HepG2 (cell line): Measurements from ENCODE around the gene PCSK7. TPM values are rescaled to one million over a fixed set of nuclear protein-coding genes. Genes with fewer than 3 reads are reported as not detected.

Experiments used
- ATAC-seq: fragments of 200-7000 bp; cut with Tn5 transposase; 3 replicates; pipeline ENCODE4 v1.9.1; 2020; ENCODE audit warnings: mild to moderate bottlenecking, moderate library complexity
- BruUV-seq: library from RNA; stranded (reverse); fragments of 400-500 nt; replicated peaks from 2 replicates; lab custom pipeline; 2021; lab: Mats Ljungman, UMichigan
- CTCF ChIA-PET: fragments of 300-600 bp; formaldehyde crosslinking; extraction: SDS; loops from one replicate; lab custom pipeline; 2021; ENCODE audit warnings: low total read pairs, inconsistent platforms, low intra/inter-chr PET ratio; lab: Yijun Ruan, JAX
- POLR2A ChIA-PET: fragments of 350-600 bp; sonication (Branson Sonifier 250); formaldehyde crosslinking; loops from one replicate; lab custom pipeline; 2020; ENCODE audit warnings: antibody characterized with exemption, inconsistent platforms; lab: Yijun Ruan, JAX
- DNase-seq: peaks from one replicate; pipeline ENCODE4 v3.0.0-alpha.2; 2015; ENCODE audit warnings: low spot score
- FAIRE-seq: peaks from 3 replicates; lab custom pipeline; 2011; peaks lifted over from hg19 to GRCh38; lab: Jason Lieb, UNC
- H2AFZ ChIP-seq: one replicate; pipeline ENCODE4 v1.6.1; 2011; ENCODE audit warnings: low read length, inconsistent platforms
- H3K27ac ChIP-seq: fragments of 300-600 bp; 3 replicates; pipeline ENCODE4 v1.8.0; 2011; ENCODE audit warnings: mixed run types, mild to moderate bottlenecking, mixed read lengths, low read length, inconsistent platforms; ENCODE audit not compliant: insufficient read depth; ENCODE audit errors: extremely low read length
- H3K27me3 ChIP-seq, 2 experiments: fragments of 200-600 bp in 1 of 2; 2 replicates in 1 of 2; 3 replicates in 1 of 2; pipeline versions ENCODE4 v1.6.0 to v1.8.0; 2011; ENCODE audit warnings: low read length in 2 of 2, mild to moderate bottlenecking in 2 of 2, moderate library complexity in 2 of 2, inconsistent platforms in 1 of 2; ENCODE audit not compliant: insufficient read depth in 2 of 2, control insufficient read depth in 1 of 2
- H3K36me3 ChIP-seq, 2 experiments: fragments of 200-600 bp in 1 of 2; replicated peaks in 1 of 2; 2 replicates in 1 of 2; 3 replicates in 1 of 2; pipeline versions ENCODE4 v1.5.1 to v1.8.0; 2011; ENCODE audit warnings: low read length in 2 of 2, inconsistent platforms in 1 of 2; ENCODE audit not compliant: insufficient read depth in 2 of 2, control insufficient read depth in 1 of 2
- H3K4me1 ChIP-seq: 2 replicates; pipeline ENCODE4 v1.5.1; 2012; ENCODE audit warnings: low read length, inconsistent platforms; ENCODE audit not compliant: insufficient read depth
- H3K4me2 ChIP-seq: 2 replicates; pipeline ENCODE4 v1.6.0; 2011; ENCODE audit warnings: low read depth, low read length, inconsistent platforms
- H3K4me3 ChIP-seq, 3 experiments: fragments of 200-600 bp in 1 of 3; sonication (generic), shearing (Covaris generic) in 1 of 3; replicated peaks in 1 of 3; 2 replicates each; pipeline ENCODE4 v1.5.1; 2011 to 2016; ENCODE audit warnings: low read length in 3 of 3, inconsistent platforms in 2 of 3, low read depth in 2 of 3, mild to moderate bottlenecking in 2 of 3, control low read depth in 1 of 3, mixed read lengths in 1 of 3; ENCODE audit not compliant: insufficient read depth in 1 of 3
- H3K79me2 ChIP-seq: one replicate; pipeline ENCODE4 v1.6.1; 2011; ENCODE audit warnings: low read length, inconsistent platforms; ENCODE audit not compliant: insufficient read depth
- H3K9ac ChIP-seq: 2 replicates; pipeline ENCODE4 v1.6.0; 2011; ENCODE audit warnings: mild to moderate bottlenecking, low read depth, low read length, inconsistent platforms; ENCODE audit not compliant: insufficient read depth
- H3K9me3 ChIP-seq: 2 replicates; pipeline ENCODE4 v1.5.1; 2012; ENCODE audit warnings: mild to moderate bottlenecking, low read length
- H4K20me1 ChIP-seq: 2 replicates; pipeline ENCODE4 v1.6.0; 2011; ENCODE audit warnings: inconsistent platforms, mild to moderate bottlenecking, low read length, moderate library complexity; ENCODE audit not compliant: insufficient read depth
- BORCS8-MEF2B ChIP-seq: sonication (generic); formaldehyde crosslinking; IDR thresholded peaks from 2 replicates; pipeline ENCODE4 v1.8.0; 2022; ENCODE audit warnings: mild to moderate bottlenecking, missing genetic modification reagents
- FOSL1 ChIP-seq: sonication (generic); formaldehyde crosslinking; IDR thresholded peaks from 2 replicates; pipeline ENCODE4 v1.9.0; 2021; ENCODE audit warnings: missing genetic modification reagents, borderline replicate concordance
- GZF1 ChIP-seq: sonication (generic); formaldehyde crosslinking; IDR thresholded peaks from 2 replicates; pipeline ENCODE4 v1.5.1; 2020; ENCODE audit warnings: mild to moderate bottlenecking, missing genetic modification reagents
- HOXA3 ChIP-seq: sonication (generic); formaldehyde crosslinking; IDR thresholded peaks from 2 replicates; pipeline ENCODE4 v1.5.0; 2020; ENCODE audit warnings: missing genetic modification reagents
- MYNN ChIP-seq: sonication (generic); formaldehyde crosslinking; IDR thresholded peaks from 2 replicates; pipeline ENCODE4 v1.4.0; 2020; ENCODE audit warnings: mild to moderate bottlenecking, low read depth, missing genetic modification reagents
- SKI ChIP-seq: fragments of 450-650 bp; IDR thresholded peaks from one replicate; pipeline ENCODE4 v1.6.1; 2018; ENCODE audit warnings: mild to moderate bottlenecking; ENCODE audit not compliant: partially characterized antibody
- SRF ChIP-seq: IDR thresholded peaks from 2 replicates; pipeline ENCODE4 v1.6.1; 2011; ENCODE audit warnings: mild to moderate bottlenecking, low read depth, low read length, moderate library complexity
- ZIK1 ChIP-seq: sonication (generic); formaldehyde crosslinking; IDR thresholded peaks from 2 replicates; pipeline ENCODE4 v1.5.0; 2020; ENCODE audit warnings: mild to moderate bottlenecking, low read depth, missing genetic modification reagents, borderline replicate concordance
- ZNF672 ChIP-seq: sonication (generic); formaldehyde crosslinking; IDR thresholded peaks from 2 replicates; pipeline ENCODE4 v1.8.1; 2022; ENCODE audit warnings: missing genetic modification reagents
- WGBS: methylation state at CpG from one replicate; pipeline ENCODE4 v1.1.6; 2017; ENCODE audit warnings: low lambda C conversion rate; 5-methylcytosine and 5-hydroxymethylcytosine counted together
- in situ Hi-C: cut with HindIII; loops from 2 replicates; pipeline ENCODE4 v1.10.0; 2017; ENCODE audit warnings: low pct_unique_long_range_greater_than_20kb; ENCODE audit not compliant: extremely low pct_ligation_motif_present
- intact Hi-C: fragments of 100-400 bp; cut with micrococcal nuclease; formaldehyde crosslinking; loops from one replicate; pipeline ENCODE4 v1.10.0; 2022; ENCODE audit not compliant: unreplicated experiment
- polyA plus RNA-seq, 8 experiments: library from polyadenylated mRNA; depleted of rRNA in 3 of 8; stranded (reverse) in 7 of 8; unstranded in 1 of 8; fragments of >200 nt; fragmentation: Illumina TruSeq in 4 of 8; extraction: Trizol in 4 of 8; gene quantifications; 2 replicates each; pipeline versions ENCODE4 v1.2.1 to v1.2.3, GENCODE V29; 2011 to 2016; ENCODE audit warnings: low read depth in 4 of 8, missing spikeins in 1 of 8, mixed read lengths in 1 of 8; ENCODE audit not compliant: insufficient read depth in 1 of 8
- total RNA-seq, 5 experiments: library from RNA; depleted of rRNA; stranded (reverse); fragments of >200 nt; fragmentation: Illumina TruSeq; extraction: Trizol; gene quantifications; 2 replicates each; pipeline ENCODE4 v1.2.3, GENCODE V29; 2016; ENCODE audit warnings: low read depth in 1 of 5

Gene PCSK7
- total and polyA plus RNA-seq, 2 of the 13 experiments (the other 11 are each of a cell fraction or from before 2014, with no cell fraction given): 13.4 to 13.8 TPM

DNA sequence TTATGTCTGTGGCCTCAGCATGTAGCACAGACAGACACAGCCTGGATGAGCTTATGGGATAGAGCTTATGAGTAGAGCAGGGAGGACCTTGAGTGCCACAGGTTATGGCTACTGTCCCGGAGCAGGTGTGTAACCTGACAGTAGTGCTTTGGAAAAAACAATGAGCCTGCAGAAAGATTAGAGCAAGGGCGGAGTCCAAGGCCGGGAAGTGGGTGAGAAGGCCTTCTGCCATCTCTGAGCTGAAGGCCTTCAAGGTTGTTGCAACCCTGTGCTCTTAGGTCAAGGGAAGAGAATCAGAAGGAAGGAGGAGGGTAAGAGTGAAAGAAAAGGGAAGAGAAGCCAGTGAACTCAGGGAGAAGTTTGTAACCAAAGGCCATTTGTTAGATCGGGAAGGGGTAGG, 36.6 kb downstream of the PCSK7 start (continued):
- TF ChIP-seq SKI: no peak
- no peak for TF ChIP-seq GZF1 (CRISPR knock-in tag)
- no peak for TF ChIP-seq FOSL1
- TF ChIP-seq ZIK1 (CRISPR knock-in tag): no peak
- TF ChIP-seq, all 625 proteins: peak for 0

DNA sequence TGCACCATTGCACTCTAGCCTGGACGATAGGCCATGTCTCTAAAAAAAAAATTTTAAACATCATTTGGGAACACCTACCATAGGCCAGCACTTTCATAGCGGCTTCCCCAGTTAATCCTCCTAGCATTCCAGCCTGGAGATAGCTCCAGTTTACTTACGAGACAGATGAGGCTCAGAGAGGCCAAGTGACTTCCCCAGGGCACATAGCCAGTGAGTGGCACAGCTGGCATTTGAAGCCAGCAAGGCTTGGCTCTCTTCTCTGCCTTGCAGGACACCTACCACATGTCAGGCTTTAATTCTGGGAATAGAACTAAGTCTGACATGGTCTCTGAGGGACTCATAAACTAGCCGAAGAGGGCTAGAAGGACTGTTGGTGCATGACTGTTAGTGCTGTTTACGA, 37.6 kb downstream of the PCSK7 start:
- Histone ChIP-seq H3K79me2 (no peaks in the 10 kb centered on the region), H3K36me3 (peaks cover 4 to 11% of the 10 kb centered on the region in 2 experiments; a peak in 3 of 5 replicates), H3K27ac (no peak overlapping the region), H3K27me3 (no peaks in the 10 kb centered on the region), H4K20me1 (no peaks in the 10 kb centered on the region), H3K9ac (no peak overlapping the region), H3K4me1 (peaks cover 9% of the 10 kb centered on the region), H3K4me2 (no peak overlapping the region)
- no peak for FAIRE-seq
- TF ChIP-seq MYNN (CRISPR knock-in tag) (no peak), HOXA3 (no peak), BORCS8-MEF2B (no peak), ZNF672 (no peak), SRF (no peak)
- TF ChIP-seq, all 625 proteins: peak for 0
- intact Hi-C loops: no loop called here
- ATAC-seq (no peak), DNase-seq (no peak)
- no TSS peak for BruUV-seq
- H3K9me3 ChIP-seq: no peaks in the 10 kb centered on the region
- 98% methylated on average over 5 of the region's 5 CpGs for WGBS
- no peak overlapping the region for H2AFZ ChIP-seq
- no peak overlapping the region for H3K4me3 ChIP-seq
- in situ Hi-C loops: no loop called here
- ChIA-PET POLR2A (interaction anchor here (1.1 kb wide), 1 partner anchor 32 kb away, joined by 3 read pairs; no protein-coding TSS in a partner anchor), CTCF (no interaction called here)
